ENCODE measurements around the gene UMPS. TPM values are rescaled to one million over a fixed set of nuclear protein-coding genes. Genes with fewer than 3 reads are reported as not detected.

UMPS gene
- total RNA-seq, 1 donor from 2014 or later, result 39.3 TPM

Other genes starting within 250 kb of the UMPS start
- 142 and 304 TPM in 2 replicates for gene ITGB5, start 156.9 kb downstream of the UMPS start, total RNA-seq
- not detected in 2 replicates for gene MUC13, start 204.3 kb downstream of the UMPS start, total RNA-seq

All from renal cortical epithelial cell (primary cell).